GM06990 (cell line): ENCODE measurements around the gene SIL1.

Experiments
- DNase-seq: peaks from one replicate; pipeline ENCODE4 v3.0.0-alpha.2; 2011; ENCODE audit not compliant: insufficient read length; ENCODE audit errors: extremely low read depth
- H3K27me3 ChIP-seq: replicated peaks from 2 replicates; pipeline ENCODE4 v1.6.0; 2011; ENCODE audit warnings: low read length; ENCODE audit not compliant: control insufficient read depth, insufficient read depth
- H3K36me3 ChIP-seq: 2 replicates; pipeline ENCODE4 v1.5.1; 2011; ENCODE audit warnings: low read length; ENCODE audit not compliant: control insufficient read depth, insufficient read depth
- H3K4me3 ChIP-seq: replicated peaks from 2 replicates; pipeline ENCODE4 v1.5.1; 2011; ENCODE audit warnings: low read depth, mild to moderate bottlenecking, control low read depth, low read length
- TF ChIP-seq, protein P1 (sequence below): IDR thresholded peaks from 2 replicates; pipeline ENCODE4 v1.5.1; 2011; ENCODE audit warnings: low read length, control low read depth, mild to moderate bottlenecking, inconsistent platforms; ENCODE audit not compliant: insufficient read depth, poor library complexity, severe bottlenecking

SIL1 gene

DNA sequence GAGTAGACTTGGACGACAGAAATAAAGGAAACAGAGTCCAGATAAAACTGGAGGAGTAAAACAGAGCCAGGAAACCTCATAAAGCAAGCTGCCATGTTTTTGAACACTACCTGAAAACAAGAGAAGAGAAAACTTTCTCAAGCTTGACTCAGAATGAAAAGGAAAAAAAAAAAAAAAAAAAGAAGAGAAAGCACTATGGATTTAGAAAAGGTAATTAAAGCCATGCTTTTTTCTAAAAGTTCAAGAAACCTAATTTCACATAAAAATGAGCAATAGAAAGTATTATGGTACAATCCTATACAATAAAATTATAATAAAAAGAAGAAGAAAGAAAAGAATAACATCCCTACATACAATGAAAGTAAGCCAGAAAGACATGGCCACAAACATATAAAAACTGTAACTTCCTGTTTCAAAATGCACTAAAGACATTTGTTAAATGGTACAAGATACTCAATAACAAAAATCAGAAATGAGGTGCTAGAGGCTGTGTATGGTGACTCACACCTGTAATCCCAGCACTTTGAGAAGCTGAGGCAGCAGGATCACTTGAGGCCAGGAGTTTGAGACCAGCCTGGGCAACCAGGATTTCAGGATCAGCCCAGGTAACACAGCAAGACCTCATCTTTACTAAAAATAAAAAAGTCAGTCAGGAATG lies 129.5 kb downstream of the SIL1 start:
- Histone ChIP-seq H3K27me3 (no peaks in the 10 kb centered on the region), H3K36me3 (no peaks in the 10 kb centered on the region), H3K4me3 (no peak overlapping the region)
- TF ChIP-seq, protein P1, sequence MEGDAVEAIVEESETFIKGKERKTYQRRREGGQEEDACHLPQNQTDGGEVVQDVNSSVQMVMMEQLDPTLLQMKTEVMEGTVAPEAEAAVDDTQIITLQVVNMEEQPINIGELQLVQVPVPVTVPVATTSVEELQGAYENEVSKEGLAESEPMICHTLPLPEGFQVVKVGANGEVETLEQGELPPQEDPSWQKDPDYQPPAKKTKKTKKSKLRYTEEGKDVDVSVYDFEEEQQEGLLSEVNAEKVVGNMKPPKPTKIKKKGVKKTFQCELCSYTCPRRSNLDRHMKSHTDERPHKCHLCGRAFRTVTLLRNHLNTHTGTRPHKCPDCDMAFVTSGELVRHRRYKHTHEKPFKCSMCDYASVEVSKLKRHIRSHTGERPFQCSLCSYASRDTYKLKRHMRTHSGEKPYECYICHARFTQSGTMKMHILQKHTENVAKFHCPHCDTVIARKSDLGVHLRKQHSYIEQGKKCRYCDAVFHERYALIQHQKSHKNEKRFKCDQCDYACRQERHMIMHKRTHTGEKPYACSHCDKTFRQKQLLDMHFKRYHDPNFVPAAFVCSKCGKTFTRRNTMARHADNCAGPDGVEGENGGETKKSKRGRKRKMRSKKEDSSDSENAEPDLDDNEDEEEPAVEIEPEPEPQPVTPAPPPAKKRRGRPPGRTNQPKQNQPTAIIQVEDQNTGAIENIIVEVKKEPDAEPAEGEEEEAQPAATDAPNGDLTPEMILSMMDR, result no peak
- no peak for DNase-seq

DNA sequence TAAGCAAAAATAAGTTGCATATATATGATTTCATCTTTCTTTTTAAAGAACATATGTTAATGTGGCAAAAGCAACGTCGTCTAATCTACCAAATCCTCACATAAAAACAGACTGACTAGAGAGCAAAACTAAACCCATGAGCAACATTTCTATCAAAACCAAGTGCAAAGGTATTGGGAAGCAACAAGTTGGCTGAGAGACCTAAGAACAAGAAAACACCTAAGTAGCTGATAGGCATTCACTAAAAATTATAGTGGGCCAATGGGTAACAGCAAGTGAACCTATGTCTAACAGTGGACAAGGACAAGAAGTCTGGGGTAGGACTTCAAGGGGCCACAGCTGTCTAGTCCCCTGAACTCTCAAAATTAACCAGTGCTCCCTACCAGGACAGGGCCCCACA lies 130.1 kb downstream of the SIL1 start:
- no peak for DNase-seq
- H3K36me3 ChIP-seq, result no peaks in the 10 kb centered on the region
- no peak overlapping the region for H3K4me3 ChIP-seq
- TF ChIP-seq, protein P1, result no peak
- no peaks in the 10 kb centered on the region for H3K27me3 ChIP-seq

DNA sequence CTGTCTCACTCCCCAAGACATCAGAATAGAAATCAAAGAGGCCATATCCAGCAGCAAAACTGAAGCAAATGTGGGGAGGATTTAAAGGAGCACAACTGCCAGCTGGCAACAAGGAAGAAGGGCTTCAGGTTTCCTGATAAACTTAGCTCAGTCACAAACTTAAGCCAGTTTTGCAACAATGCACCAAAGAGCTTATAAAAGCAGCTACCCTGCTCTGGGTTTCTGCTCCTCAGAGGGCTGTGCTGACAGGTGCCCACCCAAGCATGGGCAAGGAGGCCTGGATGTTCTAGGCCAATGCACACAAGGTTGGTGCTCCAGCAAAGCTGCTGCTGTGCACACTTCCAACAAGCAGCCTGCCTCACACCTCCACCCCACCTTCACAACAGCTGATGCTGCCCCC lies 132.9 kb downstream of the SIL1 start:
- Histone ChIP-seq H3K36me3 (peaks cover 2% of the 10 kb centered on the region; the same call in 1 of the 2 replicates), H3K4me3 (no peak overlapping the region), H3K27me3 (no peaks in the 10 kb centered on the region)
- no peak for DNase-seq
- TF ChIP-seq, protein P1, result no peak

DNA sequence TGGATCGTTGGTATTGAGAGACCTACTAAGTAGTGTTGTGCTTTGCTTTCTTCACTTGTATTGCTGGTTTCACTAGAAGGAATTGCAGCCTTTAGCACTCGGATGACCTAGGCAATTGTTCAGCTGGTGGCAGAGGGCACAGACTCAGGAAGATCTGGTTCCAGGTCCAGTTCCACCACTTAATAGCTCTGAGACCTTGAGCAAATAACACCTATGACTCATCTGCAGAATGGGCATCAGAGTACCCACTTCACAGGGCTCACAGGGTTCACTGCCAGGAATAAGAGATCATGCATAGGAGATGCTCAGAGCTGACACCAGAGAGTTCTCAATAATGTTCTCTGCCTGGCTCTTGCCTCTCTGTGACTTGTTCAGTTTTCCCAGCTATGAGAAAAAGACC lies 133.6 kb downstream of the SIL1 start:
- Histone ChIP-seq H3K36me3 (peaks cover 2% of the 10 kb centered on the region; the same call in 1 of the 2 replicates), H3K4me3 (no peak overlapping the region), H3K27me3 (no peaks in the 10 kb centered on the region)
- TF ChIP-seq, protein P1, result no peak
- no peak for DNase-seq

DNA sequence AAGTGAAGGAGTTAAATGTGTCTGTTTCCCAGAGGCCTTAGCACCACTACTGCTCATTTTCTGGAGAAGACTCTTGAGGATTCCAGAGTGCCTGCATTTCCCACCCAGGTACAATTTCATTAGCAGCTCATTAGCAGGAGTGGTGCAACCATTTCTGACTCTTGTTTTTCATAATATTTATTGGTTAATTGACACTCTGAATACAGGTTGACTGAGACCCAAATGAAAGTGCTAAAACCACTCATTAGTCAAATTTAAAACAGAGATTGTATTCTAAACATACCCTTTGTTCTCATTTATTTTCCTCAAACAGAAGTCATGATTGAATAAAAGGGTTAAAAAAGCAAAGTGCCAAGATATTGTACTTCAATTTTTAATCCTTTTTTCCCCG lies 134.5 kb downstream of the SIL1 start:
- Histone ChIP-seq H3K4me3 (no peak overlapping the region), H3K36me3 (peaks cover 2% of the 10 kb centered on the region; the same call in 1 of the 2 replicates), H3K27me3 (no peaks in the 10 kb centered on the region)
- TF ChIP-seq, protein P1, result no peak
- DNase-seq, result no peak

DNA sequence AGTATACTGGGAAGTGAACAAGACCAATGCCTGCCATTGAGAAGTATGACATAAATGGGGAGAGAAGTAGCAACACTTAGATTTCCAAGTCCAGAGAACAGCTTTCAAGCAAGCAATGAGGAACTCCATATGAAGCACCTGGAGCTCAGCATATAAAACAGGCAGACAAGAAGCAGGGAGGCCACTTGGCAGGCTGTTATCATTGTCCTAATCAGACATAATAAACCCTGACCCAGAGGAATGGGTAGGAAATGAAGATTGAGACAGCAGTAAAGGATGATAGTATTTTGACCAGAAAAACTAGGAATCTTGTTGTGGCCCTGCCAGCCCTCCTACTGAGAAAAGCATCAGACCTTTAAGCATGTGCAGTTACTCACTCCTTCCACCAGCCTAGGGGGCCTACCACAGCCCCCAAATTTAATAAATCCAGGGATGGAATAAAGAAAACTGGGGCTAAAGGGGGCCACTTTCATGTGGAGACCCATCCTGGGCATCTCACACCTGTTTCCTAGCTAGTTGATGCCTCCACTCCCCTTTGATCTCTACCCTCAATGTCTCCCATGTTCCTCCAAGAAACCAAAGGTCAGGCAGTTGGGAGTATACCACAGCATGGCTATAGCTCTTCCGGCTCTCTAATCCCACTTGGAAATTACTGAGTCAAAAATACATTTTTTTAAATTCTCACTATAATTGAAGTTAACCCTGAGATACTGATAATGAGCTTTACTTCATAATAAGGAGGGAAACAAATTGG lies 135.1 kb downstream of the SIL1 start:
- no peaks in the 10 kb centered on the region for H3K27me3 ChIP-seq
- H3K36me3 ChIP-seq, result peaks cover 2% of the 10 kb centered on the region; the same call in 1 of the 2 replicates
- no peak for DNase-seq
- TF ChIP-seq, protein P1, result no peak
- H3K4me3 ChIP-seq, result no peak overlapping the region
